Lower leg skin (tissue), 4 donors: ENCODE results near the gene KCTD12. TPM values are rescaled to one million over a fixed set of nuclear protein-coding genes. Genes with fewer than 3 reads are reported as not detected.

Source experiments
- DNase-seq, 2 donors: peaks; one replicate each; pipeline ENCODE4 v3.0.0-alpha.2; 2019; ENCODE audit warnings: low spot score in 2 of 2
- H3K4me3 ChIP-seq: fragments of 200-600 bp; sonication (generic); 2 replicates; pipeline ENCODE4 v1.5.1; 2017; ENCODE audit warnings: mild to moderate bottlenecking, low read depth; ENCODE audit not compliant: poor library complexity, severe bottlenecking
- POLR2A ChIP-seq, 2 donors: fragments of 450-650 bp; IDR thresholded peaks; one replicate each; pipeline ENCODE4 v1.6.1; 2016 to 2017; ENCODE audit warnings: antibody characterized with exemption in 2 of 2, mild to moderate bottlenecking in 1 of 2, moderate library complexity in 1 of 2
- WGBS, 2 donors: methylation state at CpG; one replicate each; pipeline ENCODE4 v1.1.5; 2018; 5-methylcytosine and 5-hydroxymethylcytosine counted together
- intact Hi-C: fragments of 100-400 bp; cut with DNase I; formaldehyde crosslinking; loops from one replicate; pipeline ENCODE4 v1.15.0; 2023; ENCODE audit warnings: low total_unique reads
- total RNA-seq, 4 donors: library from RNA; depleted of rRNA; stranded (reverse); fragments of >200 nt; gene quantifications; one replicate each; pipeline ENCODE4 v1.1.0, GENCODE V29; 2016
- TF ChIP-seq, protein P1 (sequence below), 3 donors: fragments of 450-650 bp; IDR thresholded peaks; one replicate each; pipeline ENCODE4 v1.5.1; 2016; ENCODE audit warnings: antibody characterized with exemption in 3 of 3, mild to moderate bottlenecking in 3 of 3, moderate library complexity in 2 of 3

KCTD12 gene
- total RNA-seq, 4 donors from 2014 or later = 16.6 to 60.0 (median 34.5) TPM

DNA sequence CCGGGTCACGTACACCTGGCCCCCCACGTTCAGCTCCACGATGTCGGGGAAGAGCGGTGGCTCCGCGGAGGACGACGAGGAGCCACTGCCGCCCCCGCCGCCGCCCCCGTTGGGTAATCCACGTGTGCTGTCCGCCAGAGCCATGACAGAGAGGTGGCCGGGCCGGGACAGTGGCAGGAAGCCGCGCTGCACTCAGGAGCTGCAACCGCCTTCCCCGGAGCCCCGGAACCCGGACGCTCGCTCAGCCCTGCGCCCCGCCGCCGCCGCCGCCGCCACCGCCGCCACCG lies 257 bp downstream of the KCTD12 start:
- WGBS, 2 donors = 1% methylated on average over 11 of the region's 37 CpGs; no CpG with 5 or more reads in 1 of the 2 donors
- no peak for TF ChIP-seq POLR2A (IDR thresholded peaks at IDR 0.05)
- TF ChIP-seq, protein P1, sequence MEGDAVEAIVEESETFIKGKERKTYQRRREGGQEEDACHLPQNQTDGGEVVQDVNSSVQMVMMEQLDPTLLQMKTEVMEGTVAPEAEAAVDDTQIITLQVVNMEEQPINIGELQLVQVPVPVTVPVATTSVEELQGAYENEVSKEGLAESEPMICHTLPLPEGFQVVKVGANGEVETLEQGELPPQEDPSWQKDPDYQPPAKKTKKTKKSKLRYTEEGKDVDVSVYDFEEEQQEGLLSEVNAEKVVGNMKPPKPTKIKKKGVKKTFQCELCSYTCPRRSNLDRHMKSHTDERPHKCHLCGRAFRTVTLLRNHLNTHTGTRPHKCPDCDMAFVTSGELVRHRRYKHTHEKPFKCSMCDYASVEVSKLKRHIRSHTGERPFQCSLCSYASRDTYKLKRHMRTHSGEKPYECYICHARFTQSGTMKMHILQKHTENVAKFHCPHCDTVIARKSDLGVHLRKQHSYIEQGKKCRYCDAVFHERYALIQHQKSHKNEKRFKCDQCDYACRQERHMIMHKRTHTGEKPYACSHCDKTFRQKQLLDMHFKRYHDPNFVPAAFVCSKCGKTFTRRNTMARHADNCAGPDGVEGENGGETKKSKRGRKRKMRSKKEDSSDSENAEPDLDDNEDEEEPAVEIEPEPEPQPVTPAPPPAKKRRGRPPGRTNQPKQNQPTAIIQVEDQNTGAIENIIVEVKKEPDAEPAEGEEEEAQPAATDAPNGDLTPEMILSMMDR (IDR thresholded peaks at IDR 0.05) = no peak
- intact Hi-C loops = no loop called here
- peak overlapping the region; percentile 75 for H3K4me3 ChIP-seq
- DNase-seq = no peak

DNA sequence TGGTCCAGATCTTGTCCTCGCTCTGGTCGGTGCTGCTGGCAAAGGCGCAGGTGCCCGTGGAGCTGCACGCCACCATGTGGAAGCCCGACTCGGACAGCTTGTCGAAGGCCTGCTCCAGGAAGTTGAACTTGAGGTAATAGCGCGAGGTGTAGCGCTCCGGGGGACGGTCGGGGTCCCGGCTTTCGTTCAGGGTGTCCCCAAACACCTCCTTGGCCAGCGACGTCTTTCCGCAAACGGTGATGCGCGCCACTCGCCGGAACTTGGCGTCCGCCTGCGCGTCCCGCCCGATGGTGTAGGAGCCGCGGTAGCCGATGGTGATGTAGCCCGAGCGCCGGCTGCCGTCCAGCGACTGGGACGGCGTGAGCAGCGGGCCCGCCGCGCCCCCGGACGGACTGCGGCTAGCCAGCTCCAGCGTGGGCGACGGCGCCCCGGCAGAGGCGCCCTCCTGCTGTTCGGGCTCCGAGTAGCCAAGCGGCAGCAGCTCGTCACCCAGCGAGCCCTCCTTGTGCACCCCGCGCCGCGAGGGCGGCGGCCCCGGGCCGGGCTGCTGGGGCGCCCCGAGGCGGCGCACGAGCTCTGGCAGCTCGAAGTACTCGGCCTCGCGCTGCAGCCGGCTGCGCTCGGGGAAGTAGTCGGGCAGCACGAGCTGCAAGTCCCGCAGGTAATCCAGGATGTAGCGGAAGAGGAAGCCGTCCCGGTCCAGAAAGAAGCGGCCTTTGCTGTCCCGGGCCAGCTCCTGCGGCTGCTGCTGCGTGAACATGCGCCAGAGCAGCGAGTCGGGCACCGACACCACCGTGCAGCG lies 801 bp downstream of the KCTD12 start:
- WGBS, 2 donors = 0% methylated on average over 13 to 33 of the region's 94 CpGs
- intact Hi-C loops = no loop called here
- TF ChIP-seq, protein P1 (IDR thresholded peaks at IDR 0.05) = no peak
- TF ChIP-seq POLR2A (IDR thresholded peaks at IDR 0.05) = no peak
- DNase-seq = peak; percentile 62 to 95
- peak overlapping the region; percentile 75 for H3K4me3 ChIP-seq

- 8 to 11% methylated on average over 4 to 7 of the region's 9 CpGs for WGBS, 2 donors
- TF ChIP-seq, protein P1 (IDR thresholded peaks at IDR 0.05) = no peak
- no peak for TF ChIP-seq POLR2A (IDR thresholded peaks at IDR 0.05)
- intact Hi-C loops = no loop called here
- peak overlapping the region; percentile 75 for H3K4me3 ChIP-seq
- no peak for DNase-seq
These were observed 1.4 kb downstream of the KCTD12 start for GRCh38 chr13:76884907-76885202.

DNA sequence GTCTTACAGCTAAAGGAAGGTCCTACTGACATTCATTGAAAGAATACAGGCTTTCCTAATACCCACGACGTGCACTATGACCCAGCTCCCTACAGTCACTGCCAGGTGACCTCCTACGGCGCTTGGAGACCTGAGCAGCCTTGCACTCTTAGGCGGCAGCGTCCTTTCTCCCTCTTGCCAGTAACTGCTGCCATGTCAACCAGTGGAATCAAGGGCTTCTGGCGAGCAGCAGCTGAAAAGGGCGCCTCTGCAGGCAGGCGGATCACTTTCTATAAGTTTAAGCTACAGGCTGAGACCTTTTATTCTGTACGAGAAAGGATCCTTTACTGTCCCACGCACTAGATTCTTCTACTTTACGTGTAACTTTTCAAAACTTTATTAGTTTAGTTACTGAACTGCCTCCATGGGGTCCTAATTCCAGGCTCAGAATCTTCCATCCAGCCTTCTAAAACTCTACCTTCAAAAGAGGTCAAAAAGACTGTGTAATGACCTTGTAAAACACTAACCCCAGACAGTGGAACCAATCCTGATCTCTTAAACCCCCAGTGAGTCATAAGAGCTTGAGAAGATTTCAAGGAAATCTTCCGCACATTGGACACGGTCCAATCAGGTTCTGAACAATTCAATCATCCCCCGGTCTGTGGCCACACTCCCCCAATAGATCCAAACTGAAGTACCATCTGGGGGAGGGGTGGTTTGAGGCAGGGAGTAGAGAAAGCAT lies 1.9 kb downstream of the KCTD12 start:
- H3K4me3 ChIP-seq = peak overlapping the region; percentile 75

GRCh38 chr13:76883236-76883635 lies 3.0 kb downstream of the KCTD12 start:
- no peak for DNase-seq
- WGBS, 2 donors = 55 to 59% methylated on average over 3 of the region's 3 CpGs
- intact Hi-C loops = no loop called here
- peak overlapping the region; percentile 14 for H3K4me3 ChIP-seq
- TF ChIP-seq POLR2A (IDR thresholded peaks at IDR 0.05) = no peak
- TF ChIP-seq, protein P1 (IDR thresholded peaks at IDR 0.05) = no peak

More for the DNA sequence above, 1.9 kb downstream of the KCTD12 start:
- intact Hi-C loops = no loop called here
- no peak for TF ChIP-seq POLR2A (IDR thresholded peaks at IDR 0.05)
- TF ChIP-seq, protein P1 (IDR thresholded peaks at IDR 0.05) = no peak
- DNase-seq = peak in 1 of 2 donors; percentile 41
- WGBS, 2 donors = 13 to 20% methylated on average over 15 of the region's 15 CpGs
